Cardiac muscle cell (in vitro differentiated cells and primary cell): ENCODE results near the gene APBA2. TPM values are rescaled to one million over a fixed set of nuclear protein-coding genes. Genes with fewer than 3 reads are reported as not detected.

Experiments
- DNase-seq, 2 donors: peaks; one replicate each; pipeline versions ENCODE4 v3.0.0 to v3.0.0-alpha.2; 2010 to 2017; ENCODE audit warnings: low read depth in 1 of 2, low spot score in 1 of 2
- H3K27ac ChIP-seq: fragments of 200-600 bp; sonication (generic); 2 replicates; pipeline ENCODE4 v1.5.1; 2016
- H3K27me3 ChIP-seq: fragments of 200-600 bp; sonication (generic); 2 replicates; pipeline ENCODE4 v1.6.0; 2016; ENCODE audit warnings: control low read depth
- H3K36me3 ChIP-seq: fragments of 200-600 bp; sonication (generic); 2 replicates; pipeline ENCODE4 v1.5.1; 2016; ENCODE audit warnings: control low read depth
- H3K4me1 ChIP-seq: fragments of 200-600 bp; sonication (generic); 2 replicates; pipeline ENCODE4 v1.8.1; 2017; ENCODE audit warnings: low read depth, mild to moderate bottlenecking, mixed run types
- H3K4me3 ChIP-seq: fragments of 200-600 bp; sonication (generic); 2 replicates; pipeline ENCODE4 v1.5.1; 2016; ENCODE audit warnings: mild to moderate bottlenecking
- H3K9me3 ChIP-seq: fragments of 200-600 bp; sonication (generic); 2 replicates; pipeline ENCODE4 v1.5.1; 2017; ENCODE audit warnings: low read depth, mild to moderate bottlenecking, control low read depth
- polyA plus RNA-seq: library from polyadenylated mRNA; unstranded; fragments of >200 nt; fragmentation: Nextera tagmentation; extraction: Ambion mirVana; gene quantifications from 2 replicates; pipeline ENCODE4 v1.2.1, GENCODE V29; 2016
- total RNA-seq: library from RNA; depleted of rRNA; stranded (reverse); fragments of >200 nt; gene quantifications from 2 replicates; pipeline ENCODE4 v1.2.3, GENCODE V29; 2016
- TF ChIP-seq, protein P1 (sequence below): IDR thresholded peaks from 2 replicates; pipeline ENCODE4 v1.5.1; 2012; ENCODE audit warnings: low read depth, mild to moderate bottlenecking, low read length

The APBA2 gene
- total and polyA plus RNA-seq, 2 experiments from 2014 or later, result 20.5 to 33.2 TPM

DNA sequence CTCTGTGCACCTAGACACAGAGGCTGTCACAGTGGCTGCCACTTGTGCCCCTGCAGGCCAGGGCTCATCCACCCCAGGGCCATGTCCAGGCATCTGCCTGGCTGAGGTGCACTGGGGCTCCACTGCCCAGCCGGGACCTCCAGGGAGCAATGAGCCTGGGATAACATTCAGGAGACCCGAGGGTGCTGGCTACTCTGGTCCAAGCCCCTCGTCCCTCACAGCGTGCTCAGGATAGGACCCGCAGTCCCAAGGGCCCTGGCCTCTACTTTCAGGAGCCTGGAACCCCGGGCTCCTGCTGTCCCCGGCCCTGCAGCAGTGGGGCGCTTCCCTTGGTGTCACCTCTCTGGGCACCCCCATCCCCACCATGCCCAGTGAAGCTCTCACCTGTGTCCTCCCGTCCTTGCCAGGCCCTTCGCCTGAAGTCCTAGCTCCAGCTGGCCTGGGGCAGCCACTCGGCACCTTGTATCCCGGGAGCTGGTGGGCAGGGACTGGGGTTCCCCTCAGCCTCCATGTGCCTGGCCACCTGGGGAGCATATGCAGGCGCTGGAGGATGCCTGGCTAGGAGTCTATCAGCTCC is 226.0 kb downstream of the APBA2 start:
- DNase-seq, result no peak
- TF ChIP-seq, protein P1, sequence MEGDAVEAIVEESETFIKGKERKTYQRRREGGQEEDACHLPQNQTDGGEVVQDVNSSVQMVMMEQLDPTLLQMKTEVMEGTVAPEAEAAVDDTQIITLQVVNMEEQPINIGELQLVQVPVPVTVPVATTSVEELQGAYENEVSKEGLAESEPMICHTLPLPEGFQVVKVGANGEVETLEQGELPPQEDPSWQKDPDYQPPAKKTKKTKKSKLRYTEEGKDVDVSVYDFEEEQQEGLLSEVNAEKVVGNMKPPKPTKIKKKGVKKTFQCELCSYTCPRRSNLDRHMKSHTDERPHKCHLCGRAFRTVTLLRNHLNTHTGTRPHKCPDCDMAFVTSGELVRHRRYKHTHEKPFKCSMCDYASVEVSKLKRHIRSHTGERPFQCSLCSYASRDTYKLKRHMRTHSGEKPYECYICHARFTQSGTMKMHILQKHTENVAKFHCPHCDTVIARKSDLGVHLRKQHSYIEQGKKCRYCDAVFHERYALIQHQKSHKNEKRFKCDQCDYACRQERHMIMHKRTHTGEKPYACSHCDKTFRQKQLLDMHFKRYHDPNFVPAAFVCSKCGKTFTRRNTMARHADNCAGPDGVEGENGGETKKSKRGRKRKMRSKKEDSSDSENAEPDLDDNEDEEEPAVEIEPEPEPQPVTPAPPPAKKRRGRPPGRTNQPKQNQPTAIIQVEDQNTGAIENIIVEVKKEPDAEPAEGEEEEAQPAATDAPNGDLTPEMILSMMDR, result no peak
- H3K4me3 ChIP-seq, result no peak overlapping the region
- H3K27me3 ChIP-seq, result no peaks in the 10 kb centered on the region
- H3K4me1 ChIP-seq, result peaks cover 3% of the 10 kb centered on the region
- H3K27ac ChIP-seq, result no peak overlapping the region
- no peaks in the 10 kb centered on the region for H3K9me3 ChIP-seq
- H3K36me3 ChIP-seq, result no peaks in the 10 kb centered on the region

DNA sequence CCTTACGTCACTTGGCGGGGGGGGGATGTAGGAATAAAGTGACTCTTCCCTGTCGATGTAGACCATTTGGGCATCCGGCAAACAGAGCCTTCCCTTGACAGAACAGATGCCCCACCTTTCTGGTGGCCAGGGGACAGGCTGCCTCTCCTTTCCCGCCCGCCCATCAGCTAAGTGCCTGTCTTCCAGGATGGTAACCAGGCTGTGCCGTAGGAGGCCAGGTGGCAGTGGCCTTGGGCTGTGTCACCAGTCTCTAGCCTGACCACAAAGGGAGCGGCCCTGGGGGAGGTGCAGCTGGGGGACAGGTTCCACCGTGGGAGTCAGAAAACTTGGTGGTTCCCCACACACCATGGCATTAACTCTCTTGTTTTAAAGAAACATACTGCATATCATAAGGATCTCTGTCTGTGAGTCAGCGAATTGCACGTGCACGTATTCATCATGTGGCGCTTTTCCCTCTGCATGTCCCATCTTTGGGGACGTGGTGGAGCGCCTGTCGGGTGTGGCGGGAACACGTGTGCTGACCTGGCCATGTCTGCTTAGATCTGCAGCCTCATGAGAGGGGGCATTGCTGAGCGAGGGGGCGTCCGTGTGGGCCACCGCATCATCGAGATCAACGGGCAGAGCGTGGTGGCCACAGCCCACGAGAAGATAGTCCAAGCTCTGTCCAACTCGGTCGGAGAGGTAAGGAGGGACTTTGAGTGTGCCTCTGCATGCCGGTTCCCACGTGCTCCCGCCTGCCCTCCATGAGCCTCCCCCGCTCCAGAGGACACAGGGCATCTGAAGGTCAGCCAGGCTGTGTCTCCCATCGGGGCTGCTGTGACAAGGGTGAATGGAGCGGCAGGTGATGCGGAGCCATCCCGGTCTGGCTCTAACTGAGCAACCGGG is 227.8 kb downstream of the APBA2 start:
- no peak for DNase-seq
- no peaks in the 10 kb centered on the region for H3K9me3 ChIP-seq
- H3K27ac ChIP-seq, result no peak overlapping the region
- H3K27me3 ChIP-seq, result no peaks in the 10 kb centered on the region
- H3K36me3 ChIP-seq, result no peaks in the 10 kb centered on the region
- H3K4me1 ChIP-seq, result peaks cover 3% of the 10 kb centered on the region
- no peak overlapping the region for H3K4me3 ChIP-seq
- TF ChIP-seq, protein P1, result no peak

DNA sequence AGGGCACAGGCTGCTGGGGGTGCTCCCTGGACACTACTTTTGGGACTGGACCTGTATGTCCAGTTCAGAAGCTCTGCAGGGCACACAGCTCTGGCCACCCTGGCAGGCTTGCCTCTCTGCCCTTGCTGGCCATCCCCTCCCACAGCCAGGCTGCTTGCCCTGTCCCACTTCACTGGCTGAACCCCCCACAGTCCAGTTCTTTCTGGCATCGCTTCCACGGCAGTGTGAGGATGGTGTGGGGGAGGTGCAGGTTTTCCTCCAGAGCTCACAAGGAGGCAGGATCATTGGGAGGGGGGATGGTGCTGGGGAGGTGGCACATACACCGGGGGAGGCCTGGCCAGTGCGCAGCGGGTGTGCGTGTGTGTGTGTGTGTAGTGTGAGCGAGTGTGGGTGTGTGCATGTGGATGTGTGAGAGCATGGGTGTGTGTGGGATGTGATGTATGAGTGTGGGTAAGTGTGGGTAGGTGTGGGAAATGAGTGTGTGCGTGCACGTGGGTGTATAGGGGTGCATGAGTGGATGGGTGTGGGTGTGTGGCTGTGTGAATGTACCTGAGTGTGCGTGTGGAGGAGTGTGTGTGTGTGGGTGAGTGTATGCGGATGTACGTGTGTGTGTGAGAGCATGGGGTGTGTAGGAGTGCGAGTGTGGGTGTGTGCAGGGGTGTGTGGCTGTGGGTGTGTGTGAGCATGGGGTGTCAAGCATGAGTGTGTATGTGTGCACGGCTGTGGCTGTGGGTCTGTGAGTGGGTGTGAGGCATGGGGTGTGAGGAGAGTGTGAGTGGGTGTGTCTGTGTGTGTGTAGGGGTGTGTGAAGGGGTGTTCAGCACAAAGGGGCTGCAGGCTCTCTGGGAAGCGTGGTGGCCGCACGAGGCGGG is 228.7 kb downstream of the APBA2 start:
- H3K4me3 ChIP-seq, result no peak overlapping the region
- DNase-seq, result peak in 1 of 2 donors; percentile 5
- no peaks in the 10 kb centered on the region for H3K27me3 ChIP-seq
- no peaks in the 10 kb centered on the region for H3K9me3 ChIP-seq
- TF ChIP-seq, protein P1, result no peak
- peaks cover 3% of the 10 kb centered on the region for H3K4me1 ChIP-seq
- no peak overlapping the region for H3K27ac ChIP-seq
- no peaks in the 10 kb centered on the region for H3K36me3 ChIP-seq

DNA sequence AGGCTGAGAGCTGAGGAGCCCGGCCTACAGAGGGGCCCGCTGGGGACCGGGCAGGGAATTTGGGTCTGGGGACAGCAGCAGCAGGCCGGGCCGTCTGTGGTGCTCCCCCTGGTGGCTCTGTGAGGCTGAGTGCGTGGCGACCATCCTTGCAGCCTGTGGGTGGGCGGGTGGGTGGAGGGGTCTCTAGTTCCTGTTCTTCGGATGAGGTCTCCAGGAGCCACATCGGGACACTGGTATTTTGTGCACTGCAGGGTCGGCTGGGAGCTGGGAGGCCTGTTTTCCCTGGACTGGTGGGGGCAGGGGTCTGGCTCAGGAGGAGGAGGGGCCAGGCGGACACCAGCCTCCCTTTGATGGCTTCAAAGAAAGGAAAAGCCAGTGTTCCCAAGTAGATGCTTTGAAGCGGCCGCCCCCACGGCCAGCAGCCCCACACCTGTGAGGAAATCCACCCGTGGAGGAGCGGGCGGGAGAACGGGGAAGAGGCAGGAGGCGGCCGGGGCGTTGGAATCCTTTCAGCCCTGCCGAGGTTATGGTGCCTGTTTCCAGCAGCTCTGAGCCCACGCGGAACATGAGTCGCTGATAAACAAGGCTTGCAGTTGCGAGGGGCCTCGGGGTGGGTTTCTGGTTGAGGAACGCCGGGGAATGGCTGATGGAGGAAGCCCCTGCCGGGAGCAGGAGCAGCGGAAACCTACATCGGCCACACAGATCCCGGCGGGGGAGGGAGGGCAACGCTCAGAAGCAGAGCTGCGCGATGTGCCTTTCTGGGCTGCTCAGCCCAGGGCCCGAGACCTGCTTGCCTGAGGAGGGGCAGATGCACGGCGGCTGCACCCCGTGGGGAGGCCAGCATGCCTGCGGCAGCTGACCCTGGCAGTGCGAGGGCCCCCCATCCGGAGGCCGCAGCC is 229.6 kb downstream of the APBA2 start:
- peak; percentile 43 to 49 for DNase-seq
- TF ChIP-seq, protein P1, result peak; percentile 37
- Histone ChIP-seq H3K9me3 (no peaks in the 10 kb centered on the region), H3K27me3 (no peaks in the 10 kb centered on the region), H3K4me3 (no peak overlapping the region), H3K27ac (no peak overlapping the region), H3K36me3 (no peaks in the 10 kb centered on the region), H3K4me1 (peaks cover 3% of the 10 kb centered on the region)
